NCI-H146 treated with DMSO at 0.1 percent for 48 hours (cell line): Measurements from ENCODE around the gene MVB12B.

Experiments
- DNase-seq: peaks from one replicate; lab custom pipeline; 2025; ENCODE audit not compliant: unreplicated experiment; lab: John Stamatoyannopoulos, UW

MVB12B gene

DNA sequence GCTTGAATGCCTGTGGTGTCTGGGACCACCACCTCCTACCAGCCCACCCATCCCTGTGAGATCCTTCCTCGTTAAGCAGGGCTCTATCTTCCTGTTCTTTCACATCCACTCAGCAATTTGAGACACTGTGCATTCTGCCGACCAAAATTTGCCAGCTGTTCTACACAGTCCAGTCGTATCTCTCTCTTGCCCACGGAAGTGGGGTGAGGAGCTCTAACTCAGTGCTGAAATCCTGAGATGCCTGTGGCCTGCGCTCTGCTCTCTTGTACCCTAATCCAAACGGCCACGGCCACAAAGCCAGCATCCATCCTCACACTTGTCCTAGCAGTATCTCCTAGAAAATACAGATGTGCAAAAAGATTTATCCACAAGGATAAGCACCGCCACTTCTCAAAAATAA is 97.9 kb downstream of the MVB12B start:
- DNase-seq, result no peak

DNA sequence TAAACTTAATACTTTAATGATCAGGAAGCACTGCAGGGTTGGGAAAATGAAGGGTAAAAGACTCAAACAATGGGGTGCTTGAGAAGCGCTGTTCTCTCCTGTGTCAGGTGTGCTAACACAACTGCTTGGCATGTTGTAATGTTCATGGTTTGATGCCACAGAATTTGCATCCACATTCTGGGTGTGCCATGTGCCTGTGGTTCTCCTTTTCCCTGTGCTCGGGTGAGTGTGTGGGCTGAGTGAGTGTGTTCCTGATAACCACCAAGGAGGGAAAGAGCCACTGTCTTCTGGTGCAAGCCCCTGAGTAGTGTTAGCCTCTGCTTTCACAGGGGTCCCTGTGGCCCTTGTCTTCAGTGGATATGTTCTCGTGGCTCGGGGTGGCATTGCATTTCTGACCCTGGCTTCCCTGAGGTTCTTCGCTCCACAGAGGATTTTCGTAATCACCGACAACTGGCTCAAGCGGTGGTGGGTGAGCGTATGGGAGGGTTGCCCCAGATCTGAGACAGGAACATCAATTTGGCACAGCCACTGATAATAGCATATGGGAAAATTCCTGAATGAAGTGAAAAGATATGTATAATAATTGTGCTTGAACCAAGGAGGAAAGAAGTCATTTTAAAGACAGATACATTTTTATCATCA is 102.0 kb downstream of the MVB12B start:
- DNase-seq, result no peak

DNA sequence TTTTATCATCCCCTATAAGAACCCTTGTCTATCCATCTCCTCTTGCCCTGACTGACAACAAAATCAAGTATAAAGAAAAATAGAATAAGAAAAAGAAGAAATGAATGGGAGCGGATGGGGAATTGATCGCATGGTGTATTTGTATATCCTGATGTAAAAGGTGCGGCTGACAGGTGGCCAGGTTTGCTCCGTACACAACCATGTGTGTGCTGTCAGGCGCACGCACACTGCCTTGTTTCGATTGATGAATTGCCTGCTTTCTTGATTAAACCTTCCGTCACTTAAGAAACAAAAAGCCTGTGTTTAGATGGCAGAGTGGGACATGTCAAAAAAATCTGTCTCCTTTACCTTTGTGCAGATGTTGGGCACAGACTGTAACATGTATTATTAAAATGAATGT is 102.6 kb downstream of the MVB12B start:
- no peak for DNase-seq

DNA sequence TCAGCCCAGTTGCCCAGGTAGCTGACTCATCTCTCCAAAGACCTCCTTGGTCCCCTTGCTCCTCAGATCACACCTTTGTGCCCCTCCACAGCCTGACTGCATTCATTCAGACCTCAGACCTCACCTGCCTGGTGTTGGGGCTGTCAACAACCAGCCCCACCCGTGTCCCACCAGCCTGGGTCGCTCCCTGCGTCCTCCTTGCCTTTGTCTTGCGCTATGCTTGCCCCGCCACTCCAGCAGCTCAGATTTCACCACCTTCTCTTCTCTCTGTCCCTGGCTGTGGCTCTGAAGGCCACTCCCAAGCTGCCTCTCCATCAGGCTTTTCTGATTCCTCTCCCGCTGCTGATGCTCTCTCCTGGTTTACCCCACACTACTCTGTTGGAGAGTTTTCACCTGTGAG is 103.5 kb downstream of the MVB12B start:
- DNase-seq, result no peak

DNA sequence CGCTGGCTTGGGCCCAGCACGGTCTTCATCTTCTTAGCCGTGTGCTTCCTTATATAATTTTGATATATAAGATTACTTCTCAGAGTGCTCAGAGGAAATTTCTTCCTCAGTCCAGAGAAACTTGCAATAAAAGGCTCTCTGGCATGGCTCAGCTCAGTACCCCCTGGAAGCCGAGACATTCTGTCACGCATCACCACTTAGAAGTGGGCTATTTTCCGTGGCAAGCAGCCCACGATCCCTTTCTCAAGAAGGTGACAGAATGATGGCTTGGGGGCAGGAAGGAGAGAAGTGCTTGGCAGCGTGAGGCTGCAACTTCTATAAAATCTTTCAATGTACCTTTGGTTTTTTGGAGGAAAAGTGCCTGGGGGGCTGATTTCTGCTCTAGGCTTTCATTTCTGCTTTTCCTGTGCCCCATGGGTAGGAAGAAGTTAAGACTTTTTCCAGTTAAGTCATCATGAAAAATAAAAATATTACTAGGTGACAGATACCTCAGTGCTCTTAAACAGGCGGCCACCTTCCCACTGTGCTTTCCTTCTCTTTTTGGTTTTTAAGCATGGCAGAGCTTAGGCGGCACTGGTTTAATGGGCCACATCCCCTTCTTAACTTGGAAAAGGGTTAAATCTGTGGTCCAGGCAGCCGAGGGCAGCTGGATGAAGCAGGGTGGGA is 104.6 kb downstream of the MVB12B start:
- DNase-seq, result no peak

DNA sequence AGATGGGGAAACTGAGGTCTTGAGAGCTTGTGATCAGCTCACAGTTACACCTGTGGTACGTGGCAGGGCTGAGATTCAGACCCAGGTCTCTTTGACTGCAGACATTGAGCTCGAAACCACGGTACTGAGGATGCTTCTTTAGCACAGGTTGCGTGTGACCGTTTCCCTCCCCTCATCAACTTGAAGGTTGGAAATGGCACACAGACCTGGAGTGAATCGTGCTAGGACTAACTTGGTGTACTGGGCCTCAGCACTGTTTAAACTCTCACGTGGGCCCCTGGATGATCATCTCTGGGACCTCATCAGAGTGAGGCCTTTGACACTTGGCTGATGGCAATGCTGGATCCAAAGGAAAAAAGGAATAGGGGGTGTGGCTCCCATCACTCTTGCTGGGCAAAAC is 106.0 kb downstream of the MVB12B start:
- no peak for DNase-seq

DNA sequence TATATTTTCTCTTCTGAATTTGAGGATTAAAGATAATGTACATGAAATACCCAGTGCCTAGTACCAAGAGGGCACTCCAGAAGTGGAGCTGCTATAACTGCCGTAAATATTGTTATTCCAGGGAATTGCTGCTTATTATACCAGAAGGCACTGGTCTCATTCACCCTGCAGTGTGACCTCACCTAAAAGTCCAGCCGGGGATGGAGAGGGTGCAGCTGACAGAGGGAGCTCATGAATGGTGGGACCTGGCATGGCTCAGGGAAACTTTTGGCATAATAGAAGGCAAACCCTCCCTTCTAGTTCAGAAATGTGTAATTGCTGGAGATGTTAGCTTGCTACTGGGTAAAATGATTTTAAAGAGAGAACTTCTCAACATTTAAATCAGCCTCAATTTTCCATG is 108.5 kb downstream of the MVB12B start:
- DNase-seq, result no peak

DNA sequence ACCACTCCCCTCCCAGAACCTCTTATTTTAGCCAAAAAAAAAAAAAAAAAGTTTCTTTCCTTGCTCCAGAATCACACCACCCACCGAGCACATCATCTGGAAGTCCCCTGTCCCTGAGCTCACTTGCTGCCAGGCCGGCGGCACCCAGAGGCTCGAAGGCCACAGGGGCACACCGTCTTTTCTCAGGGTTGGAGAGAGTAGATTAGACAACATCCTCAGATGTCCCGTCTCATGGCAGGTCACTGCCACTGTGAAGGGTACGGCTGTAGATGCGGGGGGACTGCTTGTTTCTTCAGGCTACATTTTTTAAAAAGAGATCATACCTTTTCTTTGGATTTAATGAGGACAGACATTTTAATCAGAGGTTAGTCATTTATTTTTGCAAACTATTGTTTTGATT is 109.0 kb downstream of the MVB12B start:
- no peak for DNase-seq

DNA sequence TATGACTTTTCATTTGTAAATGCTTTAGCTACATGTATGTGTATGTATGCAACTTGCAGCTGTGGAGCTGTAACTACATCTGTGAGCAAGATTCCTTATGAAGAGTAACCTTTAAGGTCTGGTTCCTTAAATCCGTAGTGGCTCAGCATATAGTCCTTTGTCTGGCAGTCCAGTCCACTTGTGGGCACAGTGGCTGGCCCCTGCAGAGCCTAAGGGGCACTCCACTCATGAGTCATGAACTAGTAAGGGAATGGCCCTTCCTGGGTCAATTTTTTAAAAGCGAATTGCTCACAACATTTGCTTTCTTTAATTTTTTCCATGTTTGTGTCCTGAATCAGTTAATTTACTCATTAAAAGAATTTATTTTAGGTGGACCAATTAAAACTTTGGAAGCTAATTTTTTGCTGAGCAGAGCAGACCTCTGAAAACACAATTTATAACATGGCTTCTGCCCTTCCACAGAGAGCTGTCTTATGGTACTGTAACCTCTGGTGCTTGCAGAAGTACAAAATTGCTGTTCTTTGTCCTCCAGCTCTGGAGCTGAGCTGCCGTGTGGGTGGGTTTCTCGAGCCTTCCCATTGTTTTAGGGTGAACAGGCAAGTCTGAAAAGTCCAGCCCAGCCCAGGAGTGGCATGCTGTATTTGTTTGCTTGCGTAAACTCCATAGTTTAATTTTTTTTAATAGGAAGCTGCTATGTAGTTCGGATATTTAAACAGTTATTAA is 110.1 kb downstream of the MVB12B start:
- no peak for DNase-seq

DNA sequence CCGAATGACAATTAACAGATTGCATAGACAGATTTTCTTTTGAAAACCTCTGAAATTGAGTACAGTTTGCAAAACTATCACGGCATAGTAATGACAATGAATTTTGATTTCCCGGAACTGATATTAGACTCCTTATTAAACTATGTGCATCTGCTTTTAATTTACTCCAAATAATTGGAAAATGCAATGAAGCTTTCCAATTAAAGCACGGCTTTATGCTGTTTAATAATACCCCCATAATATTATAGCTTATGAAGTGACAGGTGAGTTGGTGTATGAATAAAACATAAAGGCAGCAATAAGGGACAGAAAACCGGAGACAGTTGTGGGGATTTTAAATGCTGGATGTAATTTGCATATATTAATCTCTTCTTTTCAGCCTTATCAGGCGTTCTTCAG is 110.6 kb downstream of the MVB12B start:
- DNase-seq, result no peak

DNA sequence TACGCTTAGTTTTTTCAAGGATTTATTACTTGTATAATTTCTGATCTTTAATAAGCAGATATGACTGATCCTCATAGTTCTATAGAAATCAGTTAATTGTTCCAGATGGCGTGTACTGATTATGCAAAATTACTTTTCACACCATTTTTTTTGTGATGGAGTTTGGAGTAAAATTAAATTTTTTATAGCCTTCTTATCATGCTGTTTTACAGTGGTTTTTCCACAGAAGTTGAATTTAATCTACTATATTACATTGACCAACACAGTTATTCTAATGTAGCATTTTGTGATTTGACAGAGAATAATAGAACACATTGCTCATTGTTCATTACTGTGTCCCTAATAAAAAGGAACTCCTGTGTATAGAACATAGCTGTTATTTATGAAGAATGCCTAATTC is 111.1 kb downstream of the MVB12B start:
- DNase-seq, result no peak

DNA sequence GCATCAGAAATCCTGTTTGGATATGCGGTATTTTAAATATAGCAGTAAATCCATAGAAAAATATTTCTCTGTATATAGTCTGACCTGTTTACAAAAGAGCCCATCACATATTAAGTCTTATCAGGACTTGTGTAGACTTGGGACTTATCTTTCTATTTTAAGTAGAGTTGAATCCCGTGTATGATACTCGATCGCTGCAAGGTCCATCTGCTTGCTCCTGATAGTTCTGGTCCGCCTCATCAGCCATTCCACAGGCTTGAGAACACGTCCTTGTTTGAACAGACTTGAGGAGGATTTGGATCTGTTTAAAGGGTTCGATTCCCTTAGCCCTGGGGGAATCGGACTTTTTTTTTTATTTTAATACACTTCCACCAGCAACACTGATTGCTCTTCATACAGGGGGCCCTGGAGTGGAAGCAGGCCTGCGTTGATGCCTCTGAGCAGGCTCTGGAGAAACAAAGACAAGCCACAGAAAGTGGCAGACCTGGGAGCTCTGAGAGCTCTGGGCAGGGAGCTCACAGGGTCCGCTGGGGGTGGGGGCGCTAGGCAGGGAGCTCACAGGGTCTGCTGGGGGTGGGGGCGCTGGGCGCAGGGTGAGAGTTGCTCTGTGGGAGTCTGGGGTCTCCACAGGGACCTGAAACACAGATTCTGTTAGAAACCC is 112.2 kb downstream of the MVB12B start:
- DNase-seq, result no peak

DNA sequence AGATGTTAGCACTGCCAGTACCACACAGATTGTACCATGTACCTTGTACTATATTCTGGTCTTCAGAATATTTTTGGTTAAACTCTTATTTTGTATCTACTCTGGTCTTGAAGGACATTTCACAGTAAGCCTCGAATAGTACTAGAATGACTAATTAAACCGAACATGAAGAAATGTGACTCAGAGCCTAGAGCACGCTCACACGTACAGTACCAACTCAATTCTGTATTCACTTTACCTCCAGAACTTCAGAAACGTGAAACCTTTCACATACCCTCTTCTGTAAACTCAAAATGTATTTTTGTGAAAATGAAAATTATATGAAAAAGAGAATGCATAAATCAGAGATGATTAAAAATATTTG is 112.8 kb downstream of the MVB12B start:
- no peak for DNase-seq

DNA sequence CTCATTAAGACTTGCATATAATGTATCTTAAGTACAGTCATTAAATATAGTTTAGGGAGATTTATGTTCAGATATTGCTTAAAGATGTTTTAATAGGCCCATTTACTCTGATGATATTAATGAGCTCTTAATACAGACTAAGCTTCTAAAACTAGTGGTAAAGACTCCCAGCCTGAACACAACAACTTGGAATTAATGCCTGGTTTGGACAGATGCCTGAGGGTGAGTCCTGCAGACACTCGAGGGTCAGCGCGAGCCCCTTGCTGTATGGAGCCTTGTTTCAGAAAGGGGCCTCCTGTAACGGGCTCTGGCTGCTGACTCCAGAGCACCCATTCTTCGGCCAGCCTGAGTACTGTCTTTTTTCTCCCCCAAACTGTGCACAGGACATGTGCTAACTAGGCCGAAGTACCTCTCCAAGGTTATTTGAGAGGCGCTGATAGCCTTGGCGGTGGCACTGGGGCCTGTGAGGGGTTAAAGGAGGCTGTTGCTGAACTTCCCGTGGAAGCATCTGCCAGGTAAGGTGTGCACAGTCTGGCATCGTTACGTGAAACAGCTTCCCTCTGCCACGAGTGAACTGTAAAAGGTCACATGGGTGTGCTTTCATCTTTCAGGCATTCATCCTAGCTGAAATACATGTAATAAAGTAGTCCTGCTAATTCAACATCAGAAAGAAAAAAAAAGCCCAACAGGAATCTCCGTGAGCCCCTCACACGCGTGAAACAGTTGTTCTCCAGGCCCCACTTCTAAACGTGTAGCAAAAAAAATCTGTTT is 113.4 kb downstream of the MVB12B start:
- no peak for DNase-seq

DNA sequence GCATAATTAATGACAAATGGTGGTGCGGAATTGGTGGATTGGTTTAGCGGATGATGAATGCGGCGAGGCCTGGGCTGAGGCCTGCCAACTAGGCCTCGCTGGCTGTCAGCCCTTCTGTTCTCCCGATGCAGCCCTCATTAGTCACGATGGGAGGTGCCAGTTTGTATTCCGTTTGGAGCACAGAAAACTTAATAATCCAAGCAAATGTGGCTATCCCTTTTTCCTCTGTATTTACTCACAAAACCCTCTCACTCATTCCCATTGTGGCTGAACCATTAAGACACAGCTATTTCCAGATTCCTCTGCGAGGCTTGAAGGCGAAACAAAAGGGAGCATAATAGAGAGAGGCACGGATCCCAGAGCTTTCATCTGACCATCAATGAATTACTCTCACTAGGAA is 114.3 kb downstream of the MVB12B start:
- DNase-seq, result no peak

DNA sequence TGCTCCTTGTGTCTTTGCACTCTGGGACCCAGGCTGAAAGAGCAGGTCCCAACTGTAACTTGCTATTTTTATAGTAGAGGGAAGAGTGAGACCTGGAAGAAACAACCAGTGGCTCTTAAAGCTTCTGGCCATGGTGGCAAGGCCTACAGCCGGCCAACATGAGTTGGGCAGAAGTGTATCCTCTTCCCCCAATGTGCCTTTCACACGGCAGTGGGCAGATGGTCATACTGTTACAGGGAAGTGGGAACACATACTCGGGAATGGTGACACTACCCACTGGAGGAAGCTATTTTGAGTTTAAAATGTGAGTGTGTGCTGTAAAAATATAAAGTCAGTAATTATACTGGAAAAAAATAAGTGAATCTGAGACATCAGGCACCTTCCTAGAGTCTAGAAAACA is 116.0 kb downstream of the MVB12B start:
- no peak for DNase-seq

DNA sequence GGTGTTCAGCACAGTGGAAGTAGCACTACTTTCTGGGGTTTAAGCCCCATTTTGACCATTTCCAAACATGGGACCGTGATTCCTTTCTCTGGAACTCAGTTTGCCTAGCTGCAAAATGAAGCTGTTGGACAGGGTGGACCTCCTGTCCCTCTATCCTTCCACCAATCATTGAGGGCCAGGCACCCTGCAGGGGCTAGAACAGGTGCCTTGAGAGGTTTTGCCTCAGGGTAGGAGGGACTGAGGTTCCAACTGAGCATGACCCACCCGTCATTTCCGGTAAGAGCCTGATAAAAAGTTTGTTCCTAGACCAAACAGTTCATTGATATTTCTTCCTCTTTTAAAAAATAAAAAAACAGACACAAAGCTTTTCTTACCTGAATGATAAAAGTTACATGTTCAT is 116.5 kb downstream of the MVB12B start:
- DNase-seq, result no peak

DNA sequence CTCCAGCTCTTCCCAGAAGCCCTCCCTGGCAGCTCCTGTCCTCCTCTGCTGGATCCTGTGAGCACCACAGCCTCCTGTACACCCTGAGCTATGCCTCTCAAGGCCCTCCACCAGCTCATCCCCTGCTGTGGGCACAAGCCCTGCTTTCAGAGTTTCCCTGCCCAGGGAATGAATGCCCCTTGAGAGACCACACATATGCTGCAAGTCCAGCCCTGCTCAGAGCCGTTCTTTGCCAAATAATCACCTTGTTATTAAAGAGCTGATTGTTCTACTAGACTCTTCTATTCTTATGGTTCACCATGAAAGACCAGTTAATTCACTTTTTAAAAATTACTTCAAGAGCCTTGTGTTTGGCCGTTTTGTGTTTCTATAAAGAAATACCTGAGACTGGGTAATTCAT is 121.5 kb downstream of the MVB12B start:
- DNase-seq, result no peak

DNA sequence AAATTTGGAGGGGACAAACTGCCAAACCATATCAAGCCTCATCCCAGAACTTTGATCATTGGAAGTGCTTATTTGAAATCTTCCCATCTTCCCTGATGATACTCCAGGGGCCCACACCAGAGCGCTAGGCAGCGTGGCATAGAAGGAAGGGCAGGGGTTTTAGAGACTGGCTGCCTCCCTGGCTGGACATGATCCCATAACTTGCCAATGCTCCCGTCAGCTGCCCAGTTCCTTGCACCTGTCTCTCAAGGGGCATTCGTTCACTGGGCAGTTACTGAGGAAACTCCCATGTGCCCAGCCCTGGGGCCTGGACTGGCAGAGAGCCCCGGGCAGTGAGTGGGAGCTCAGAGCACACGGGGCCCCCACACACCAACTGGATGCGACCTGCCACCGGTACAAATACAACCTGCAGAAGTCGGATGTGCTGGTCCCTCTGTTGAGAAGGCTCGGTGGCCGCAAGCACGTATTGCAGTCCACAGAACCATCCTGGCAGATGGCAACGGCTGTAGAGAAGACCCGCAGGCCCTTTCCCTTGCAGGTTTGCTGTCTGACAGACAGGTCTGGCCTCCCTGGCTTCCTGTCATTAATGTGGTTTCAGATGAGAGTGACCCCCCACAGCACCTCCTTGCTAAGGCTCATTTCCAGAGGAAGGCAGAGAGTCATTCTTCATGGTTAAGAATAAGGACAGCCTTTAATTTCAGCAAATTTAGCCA is 122.4 kb downstream of the MVB12B start:
- no peak for DNase-seq
